ENCODE data around the gene SFRP5.

DNA sequence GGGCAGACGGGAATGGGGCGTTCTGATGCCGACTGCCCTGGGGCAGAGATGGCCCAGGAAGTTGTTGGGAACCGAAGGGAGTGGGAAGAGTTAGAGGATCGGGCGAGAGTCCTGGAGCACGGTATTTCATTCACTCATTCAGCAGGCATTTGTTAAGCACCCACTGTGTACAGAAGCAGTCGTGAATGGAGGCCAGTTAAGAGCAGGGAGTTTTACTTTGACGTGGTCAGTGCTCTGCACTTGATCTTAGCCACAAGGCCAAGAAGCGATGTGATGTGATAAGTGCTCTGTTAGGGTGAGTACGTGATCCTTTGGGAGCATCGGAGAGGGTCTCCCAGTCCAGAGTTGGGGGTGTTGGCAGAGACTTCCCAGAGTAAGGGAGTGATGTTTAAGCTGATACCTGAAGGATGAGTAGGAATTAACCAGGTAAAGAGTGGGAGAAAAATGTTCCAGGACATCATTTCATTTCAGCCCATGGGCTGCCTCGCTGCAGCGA is 34.0 kb downstream of the SFRP5 start:
- TF ChIP-seq, protein P1, sequence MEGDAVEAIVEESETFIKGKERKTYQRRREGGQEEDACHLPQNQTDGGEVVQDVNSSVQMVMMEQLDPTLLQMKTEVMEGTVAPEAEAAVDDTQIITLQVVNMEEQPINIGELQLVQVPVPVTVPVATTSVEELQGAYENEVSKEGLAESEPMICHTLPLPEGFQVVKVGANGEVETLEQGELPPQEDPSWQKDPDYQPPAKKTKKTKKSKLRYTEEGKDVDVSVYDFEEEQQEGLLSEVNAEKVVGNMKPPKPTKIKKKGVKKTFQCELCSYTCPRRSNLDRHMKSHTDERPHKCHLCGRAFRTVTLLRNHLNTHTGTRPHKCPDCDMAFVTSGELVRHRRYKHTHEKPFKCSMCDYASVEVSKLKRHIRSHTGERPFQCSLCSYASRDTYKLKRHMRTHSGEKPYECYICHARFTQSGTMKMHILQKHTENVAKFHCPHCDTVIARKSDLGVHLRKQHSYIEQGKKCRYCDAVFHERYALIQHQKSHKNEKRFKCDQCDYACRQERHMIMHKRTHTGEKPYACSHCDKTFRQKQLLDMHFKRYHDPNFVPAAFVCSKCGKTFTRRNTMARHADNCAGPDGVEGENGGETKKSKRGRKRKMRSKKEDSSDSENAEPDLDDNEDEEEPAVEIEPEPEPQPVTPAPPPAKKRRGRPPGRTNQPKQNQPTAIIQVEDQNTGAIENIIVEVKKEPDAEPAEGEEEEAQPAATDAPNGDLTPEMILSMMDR (IDR thresholded peaks at IDR 0.05; ENCODE audit: low read length), result no peak
- no peak for TF ChIP-seq EZH2 (IDR thresholded peaks at IDR 0.05; ENCODE audit: borderline replicate concordance, low read length)
